Stimulated activated CD4-positive, alpha-beta T cell treated with anti-CD3 and anti-CD28 coated beads, Interleukin-15, amount 100 ng/mL, for 48 hours (primary cell): ENCODE data around the gene PSMD3.

Experiments used
- DNase-seq, 2 donors: peaks; one replicate each; pipeline ENCODE4 v3.0.0-alpha.2; 2020; ENCODE audit warnings: low read depth in 2 of 2

PSMD3 gene

DNA sequence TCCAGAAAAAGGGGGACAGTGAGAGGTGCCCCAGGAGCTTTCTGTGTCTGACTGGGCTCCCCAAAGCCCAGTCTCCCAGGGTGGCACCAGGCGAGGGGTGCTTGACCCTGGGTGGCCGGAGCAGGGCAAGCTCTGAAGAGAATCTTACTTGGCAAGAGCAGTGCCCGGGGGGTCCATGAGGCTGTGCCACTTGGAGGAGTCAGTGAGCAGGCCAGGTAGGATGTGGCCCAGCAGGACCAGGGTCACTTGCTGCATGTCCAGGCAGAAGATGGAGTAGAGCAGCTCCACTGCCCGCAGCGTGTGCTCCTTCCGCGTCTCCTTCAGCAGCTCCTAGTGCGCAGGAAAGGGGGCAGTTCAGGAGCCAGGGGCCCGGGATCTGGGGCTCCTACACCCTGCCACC is 41.9 kb downstream of the PSMD3 start:
- no peak for DNase-seq

DNA sequence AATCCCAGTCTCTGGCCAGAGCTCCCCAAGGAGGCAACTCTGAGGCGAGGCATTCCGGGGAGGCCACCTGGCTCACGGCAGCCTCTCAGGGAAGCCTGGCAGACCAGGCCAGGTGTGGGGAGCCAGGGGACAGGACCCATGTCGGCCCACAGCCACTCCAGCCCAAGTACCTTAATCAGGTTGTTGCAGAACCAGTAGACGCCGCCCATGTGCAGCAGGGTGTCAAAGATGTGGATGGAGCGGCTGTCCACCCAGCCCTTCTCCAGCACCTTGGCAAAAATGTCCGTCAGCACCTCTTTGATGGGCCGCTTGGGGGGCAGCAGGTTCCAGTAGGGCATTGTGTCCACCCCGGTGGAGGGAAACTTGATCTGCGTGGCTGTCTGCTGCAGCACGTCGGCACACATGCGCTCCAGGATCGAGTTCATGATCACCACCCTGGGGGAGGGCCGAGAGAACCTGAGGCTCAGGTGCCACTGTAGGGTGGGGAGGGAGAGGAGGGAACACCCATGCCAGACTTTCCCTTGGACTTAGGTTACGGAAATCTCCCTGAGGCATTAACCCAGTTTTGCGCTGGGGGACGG is 42.4 kb downstream of the PSMD3 start:
- DNase-seq = no peak

DNA sequence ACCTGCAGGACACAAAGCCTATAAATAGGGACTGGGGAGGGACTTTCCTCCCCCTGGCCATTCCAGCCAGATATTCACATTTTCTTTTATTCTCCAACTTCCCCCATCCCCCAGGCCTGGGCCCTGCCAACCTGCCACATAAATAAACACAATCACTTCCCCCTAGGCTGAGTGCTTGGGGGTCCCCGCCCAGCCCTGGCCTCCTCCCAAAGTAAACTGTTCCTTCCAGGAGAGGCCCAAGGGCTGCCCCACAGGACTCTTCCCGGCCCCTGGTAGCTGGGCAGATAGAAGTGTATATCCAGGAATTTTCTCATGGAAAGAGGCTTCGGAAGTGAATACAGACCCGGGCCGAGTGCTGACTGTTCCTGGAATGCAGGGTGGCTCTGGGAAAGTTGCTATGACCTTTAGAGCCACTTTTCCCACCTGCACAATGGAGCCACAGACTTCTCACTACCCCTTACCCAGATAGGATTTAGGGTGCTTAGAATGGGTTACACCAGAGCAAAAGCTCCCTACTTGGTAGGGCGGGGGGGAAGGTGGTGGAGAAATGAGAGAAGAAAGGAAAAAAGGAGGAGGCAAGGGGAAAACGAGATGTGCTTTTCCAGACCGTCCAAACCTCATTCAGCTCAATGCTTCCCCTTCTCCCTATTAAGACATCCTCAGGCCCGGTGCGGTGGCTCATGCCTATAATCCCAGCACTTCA is 43.1 kb downstream of the PSMD3 start:
- no peak for DNase-seq

DNA sequence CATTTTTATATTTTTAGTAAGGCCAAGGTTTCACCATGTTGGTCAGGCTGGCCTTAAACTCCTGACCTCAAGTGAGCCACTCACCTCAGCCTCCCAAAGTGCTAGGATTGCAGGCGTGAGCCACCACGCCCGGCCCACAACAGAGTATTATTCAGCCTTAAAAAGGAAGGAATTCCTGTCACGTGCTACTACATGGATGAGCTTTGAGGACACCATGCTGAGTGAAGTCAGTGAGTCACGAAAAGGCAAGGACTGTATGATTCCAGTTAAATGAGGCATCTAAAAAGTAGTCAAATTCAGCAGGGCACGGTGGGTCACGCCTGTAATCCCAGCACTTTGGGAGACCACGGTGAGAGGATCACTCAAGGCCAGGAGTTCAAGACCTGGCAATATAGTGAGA is 44.3 kb downstream of the PSMD3 start:
- no peak for DNase-seq

DNA sequence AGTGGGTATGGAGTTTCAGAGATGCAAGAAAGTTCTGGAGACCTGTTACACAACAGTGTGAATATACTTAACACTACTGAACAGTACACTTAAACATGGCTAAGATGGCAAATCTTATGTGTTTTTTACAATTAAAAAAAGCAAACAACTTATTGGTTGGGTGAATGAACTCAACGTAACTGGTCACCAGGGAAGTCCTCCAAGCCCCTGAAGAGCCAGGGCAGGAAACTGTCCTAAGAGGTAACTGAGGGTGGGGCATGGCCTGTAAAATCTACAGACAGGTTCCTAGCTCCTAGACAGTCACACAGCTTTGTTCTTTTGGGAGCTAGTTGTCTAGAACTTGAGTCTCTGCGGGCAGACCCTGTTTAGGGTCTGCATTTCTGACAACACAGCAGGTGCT is 45.0 kb downstream of the PSMD3 start:
- no peak for DNase-seq

DNA sequence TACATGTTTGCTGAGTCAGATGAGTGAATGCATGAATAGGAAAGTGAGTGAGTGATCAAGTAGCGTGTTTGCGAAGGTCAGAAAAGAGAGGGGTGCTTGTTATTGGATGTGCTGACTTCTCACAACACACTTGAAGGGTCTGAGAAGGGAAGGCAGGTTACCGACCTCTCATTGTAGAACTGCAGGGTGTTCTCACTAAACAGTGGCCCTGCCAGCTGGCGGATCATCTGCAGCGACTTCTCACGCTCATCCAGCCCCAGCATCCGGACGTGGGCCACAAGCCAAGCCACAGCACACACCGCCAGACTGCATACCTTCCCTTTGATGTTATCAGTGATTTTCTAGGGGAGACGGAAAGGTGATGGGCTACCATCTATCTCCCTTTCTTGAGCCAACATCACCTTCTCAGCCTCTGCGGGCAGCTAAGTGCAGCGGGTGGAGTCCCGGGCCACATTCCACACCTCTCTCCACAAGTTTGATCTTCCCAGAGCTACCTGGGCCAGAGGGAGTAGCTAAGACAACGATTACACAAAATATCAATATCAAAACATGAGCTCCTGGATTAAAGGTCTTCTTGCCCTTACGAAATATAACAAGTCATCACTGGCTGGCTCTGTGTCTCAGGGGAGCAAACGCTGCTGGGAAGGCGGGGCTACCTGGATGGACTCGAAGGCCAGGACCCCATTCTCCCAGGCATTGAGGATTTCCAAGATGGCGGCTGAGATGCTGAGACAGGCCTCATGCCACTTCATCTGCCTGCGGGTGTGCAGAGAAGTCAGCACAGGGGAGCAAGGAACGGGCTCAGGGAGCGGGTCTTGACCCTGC is 45.6 kb downstream of the PSMD3 start:
- DNase-seq = no peak

DNA sequence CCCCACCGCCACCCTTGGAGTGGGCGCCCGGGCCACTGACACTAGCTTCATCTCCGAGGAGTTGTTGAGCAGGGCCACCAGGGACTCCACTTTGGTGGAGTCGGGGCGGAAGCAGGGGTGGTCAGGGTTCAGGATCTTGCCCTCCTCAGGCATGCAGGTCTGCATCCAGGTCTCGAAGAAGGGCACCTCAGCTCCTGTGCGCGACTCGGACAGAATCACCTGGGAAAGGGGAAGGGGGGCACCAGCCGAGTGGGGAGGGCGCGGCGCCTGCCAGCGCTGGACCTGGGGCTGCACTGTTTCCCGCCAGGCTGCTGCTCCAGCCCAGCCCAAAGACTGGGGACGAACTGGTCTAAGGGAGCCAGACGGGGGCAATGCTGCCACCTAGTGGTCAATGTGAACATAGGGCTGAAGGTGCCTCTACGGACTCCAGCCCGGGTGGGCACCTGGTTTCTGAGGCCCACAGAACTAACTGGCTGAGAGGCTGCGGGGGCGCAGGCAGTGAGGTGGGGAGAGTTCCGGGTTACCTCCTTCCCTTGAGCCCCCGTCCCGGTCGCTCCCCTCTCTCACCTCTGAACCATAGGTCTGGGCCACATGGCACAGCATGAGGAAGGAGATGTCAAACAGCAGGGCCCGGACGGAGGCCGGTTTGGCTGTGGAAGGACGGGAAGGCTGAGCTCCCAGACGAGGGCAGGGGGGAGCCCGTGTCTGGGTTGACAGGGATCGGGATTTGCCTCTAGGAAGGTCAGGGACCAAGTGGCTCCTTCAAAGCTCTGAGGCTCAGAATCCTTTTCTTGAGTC is 46.4 kb downstream of the PSMD3 start:
- peak; percentile 53 to 63 for DNase-seq

DNA sequence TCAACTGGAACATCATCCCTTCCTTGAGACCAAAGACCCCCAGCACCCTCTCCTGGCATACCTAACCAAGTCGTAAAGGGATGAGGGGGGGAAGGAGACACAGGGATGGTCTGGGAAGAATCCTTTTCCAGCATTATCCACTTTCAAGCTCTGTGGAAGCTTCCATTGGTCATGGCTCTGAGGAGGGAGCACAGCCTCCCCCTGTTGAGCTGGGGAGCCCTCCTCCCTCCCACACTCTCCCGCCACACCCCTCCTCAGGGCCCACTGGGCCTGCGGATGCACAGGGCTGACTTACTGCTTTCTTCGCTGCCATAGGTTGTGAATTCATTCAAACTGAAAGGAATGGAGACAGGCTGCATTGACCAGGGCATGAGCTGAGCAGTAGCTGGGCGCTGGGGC is 47.0 kb downstream of the PSMD3 start:
- no peak for DNase-seq

DNA sequence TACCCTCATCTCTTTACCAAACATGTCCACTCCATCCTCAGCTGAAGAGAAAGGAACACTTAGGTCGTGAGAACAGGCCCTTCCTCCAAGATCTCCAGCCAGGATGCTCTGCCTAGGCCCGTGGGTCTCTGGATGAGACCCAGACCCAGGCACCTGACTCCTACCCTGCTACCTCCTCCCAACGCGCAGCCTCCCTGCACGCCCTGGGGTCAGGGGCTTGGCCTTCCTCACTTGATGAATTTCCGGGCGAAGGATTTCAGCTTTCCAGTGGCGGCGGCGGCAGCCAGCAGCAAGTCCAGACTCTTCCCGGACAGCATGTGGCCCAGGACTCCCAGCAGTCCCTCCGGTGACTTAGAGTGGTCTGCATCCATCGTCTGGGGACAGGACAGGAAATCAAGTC is 48.0 kb downstream of the PSMD3 start:
- DNase-seq = no peak

DNA sequence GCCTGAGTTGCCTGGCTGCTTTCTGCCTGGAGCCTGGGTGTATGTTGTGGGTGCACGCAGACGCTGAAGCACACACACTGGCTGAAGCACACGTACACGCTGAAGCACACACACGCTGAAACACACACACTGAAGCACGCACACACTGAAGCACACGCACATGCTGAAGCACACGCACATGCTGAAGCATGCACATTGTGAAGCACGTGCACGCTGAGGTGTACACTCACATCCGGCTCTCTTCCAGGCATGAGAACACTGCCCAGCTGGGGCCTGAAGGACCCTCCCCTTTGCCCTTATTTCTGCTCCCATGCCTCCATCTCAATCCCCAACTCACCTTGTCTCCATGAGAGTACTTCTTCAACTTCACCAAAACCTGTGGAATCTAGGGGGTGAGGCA is 51.1 kb downstream of the PSMD3 start:
- no peak for DNase-seq

DNA sequence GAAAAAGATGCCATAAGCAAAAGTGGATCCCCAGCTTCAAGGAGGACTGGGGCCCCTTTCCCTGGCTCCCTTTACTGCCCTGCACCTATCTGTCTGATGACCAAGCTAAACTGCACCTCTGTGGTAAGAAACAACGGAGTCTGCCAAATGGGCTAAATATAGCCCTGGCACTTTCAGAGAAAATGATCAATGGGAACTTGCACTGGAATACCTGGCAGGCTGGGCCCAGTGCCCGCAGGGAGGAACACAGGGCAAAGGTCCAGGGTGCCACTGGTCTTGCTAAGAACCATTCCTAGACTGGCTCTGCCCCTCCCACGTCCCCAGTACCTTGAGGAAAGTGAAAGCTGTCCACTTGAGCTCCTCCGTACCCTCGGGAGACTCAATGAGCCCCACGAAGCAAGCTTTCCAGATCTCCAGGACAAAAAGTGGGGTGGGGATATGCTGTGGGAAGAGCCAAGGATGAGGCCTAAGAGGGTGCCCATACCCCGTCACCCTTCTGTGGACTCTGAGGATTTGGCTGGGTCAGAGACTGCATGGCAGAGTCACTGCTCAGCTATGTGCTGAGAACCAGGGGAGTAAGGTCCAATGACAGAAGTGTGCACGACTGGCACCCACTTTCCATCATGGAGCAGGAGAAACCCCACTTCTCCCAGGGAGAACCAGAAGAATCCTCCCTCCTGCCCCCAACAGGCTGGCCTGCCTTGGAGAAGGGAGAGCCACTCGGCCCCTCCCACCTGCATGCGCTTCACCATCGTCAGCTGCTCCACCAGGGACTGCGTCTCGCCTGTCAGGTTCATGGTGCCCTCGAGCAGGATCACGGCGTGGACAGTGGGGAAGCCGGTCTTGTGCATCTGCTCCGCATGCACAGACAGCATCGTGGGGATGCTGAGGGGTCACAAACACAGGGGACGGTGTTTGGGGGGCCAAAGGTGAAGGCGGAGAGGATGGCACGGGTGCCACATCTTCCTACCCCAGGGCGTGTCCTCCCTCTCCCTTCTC is 52.0 kb downstream of the PSMD3 start:
- no peak for DNase-seq

DNA sequence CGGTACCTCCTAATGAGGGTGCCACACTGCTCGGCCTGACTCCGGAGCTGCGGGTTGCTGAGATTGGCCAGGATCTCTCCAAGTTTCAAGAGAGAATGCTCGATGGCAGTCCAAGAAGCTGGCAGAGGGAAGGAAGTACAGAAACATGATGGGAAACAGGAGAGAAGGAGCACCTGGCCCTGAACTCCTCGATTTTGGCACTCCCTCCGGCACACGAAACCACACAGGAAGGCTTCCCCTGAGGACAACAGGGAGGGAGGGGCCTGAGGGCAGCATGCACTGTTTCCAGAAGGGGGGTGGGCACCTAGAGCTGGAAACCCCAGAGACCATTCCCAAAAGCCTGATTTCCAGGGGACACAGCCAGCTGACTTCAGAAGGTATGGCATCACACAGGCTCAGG is 52.7 kb downstream of the PSMD3 start:
- DNase-seq = no peak

DNA sequence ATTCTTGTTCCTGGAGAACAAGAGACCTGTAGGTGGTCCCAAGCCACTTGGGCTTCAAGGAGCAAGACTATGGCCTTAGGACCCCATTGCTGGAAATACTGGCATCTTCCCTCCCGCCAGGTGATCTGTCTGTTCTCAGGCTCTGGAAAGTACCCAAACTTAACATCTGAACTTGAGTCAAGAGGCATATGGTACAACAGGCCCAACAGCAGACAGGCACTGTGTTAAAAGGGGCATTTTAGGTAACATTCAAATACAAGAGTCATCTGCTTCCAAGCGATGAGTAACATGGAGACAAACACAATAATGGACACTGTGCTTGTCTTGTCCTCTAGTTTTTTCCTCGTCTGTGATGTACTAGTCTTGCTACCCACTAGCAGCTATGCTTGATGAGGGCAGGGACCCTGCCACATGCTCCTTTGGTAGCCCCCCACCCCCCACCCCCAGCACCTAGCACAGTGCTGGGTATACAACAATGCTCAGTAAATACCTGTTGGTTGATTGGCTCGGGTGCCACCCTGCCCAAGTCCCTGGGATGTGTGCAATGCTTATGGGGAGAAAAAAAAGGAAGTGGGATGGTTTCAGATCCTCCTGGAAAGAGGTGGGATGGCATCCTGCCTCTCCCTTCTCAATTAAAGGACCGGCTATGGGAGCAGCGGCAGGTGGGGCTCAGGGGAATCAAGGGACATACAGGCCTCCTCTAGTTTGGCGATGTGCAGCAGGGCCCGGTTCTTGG is 54.0 kb downstream of the PSMD3 start:
- no peak for DNase-seq

DNA sequence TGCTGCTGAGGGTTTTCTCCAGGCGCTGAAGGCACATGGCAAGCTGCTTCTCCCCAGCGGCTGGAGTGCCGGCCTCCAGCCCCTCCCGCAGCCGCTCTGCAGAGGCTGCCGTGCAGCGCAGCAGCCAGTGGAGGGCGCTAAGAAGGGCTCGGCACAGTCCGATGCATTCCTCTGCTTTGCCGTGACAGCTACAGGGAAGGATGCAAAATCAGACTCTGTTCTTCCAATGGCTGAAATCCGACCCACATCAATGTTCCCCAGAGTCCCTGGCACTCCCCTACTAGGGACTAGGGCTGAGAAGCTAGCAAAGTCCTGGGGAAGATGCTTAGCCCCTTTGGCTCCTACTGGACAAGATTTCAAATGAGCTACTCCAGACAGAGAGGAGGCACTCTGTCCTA is 54.6 kb downstream of the PSMD3 start:
- no peak for DNase-seq

DNA sequence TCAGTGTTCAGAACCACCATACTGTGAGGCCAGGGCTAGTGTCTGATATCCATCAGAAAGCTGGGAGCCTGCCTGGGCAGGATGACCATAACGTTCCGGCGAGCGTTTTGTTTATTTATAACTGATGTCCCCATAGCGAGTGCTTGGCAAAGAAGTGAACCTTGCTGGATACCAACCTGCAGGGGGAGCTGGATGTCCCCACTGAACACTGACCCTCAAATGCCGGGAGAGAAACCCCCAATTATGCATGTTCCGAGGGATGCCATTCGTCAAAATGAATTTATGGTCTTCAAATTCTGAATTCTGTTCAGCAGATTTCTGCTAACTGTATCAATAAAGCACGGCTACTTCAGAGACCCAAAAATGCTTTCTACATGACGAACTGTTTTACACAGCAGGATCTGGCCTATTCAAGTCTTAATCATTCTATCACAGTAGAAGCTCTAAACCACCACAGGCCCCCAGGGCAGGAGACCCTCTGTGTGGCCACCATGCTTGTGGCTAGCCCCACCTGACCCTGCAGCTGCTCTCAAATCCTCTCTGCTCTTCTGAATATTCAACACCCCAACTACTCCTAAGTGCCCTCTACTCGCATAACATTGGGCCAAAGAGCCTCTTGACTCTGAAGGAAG is 58.4 kb downstream of the PSMD3 start:
- DNase-seq = no peak

DNA sequence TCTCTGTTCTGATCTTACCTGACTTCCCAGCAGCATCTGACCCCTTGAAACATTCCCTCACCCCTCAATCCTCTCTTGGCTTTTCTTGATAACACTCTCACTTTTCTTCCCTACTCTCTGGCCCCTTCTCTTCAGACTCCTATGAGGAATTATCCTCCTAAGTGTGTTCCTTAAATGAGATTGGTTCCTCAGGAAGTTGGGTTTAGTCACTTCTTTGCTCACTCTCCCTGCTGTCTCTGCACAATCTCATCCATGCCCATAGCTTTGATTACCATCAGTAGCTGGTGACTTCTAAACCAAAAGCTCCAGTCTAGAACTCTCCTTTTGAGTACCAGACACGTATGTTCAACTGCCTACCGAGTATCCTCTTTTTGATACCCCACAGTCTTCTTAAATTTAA is 60.6 kb downstream of the PSMD3 start:
- no peak for DNase-seq
